Mucosa of rectum (tissue), 2 donors: ENCODE results near the gene ACADL.

ENCODE experiments used
- H3K27ac ChIP-seq, 2 donors: one replicate each; pipeline ENCODE4 v1.7.0; 2013; ENCODE audit warnings: inconsistent platforms in 2 of 2, low read depth in 2 of 2, low read length in 2 of 2
- H3K27me3 ChIP-seq, 2 donors: one replicate each; pipeline ENCODE4 v1.7.0; 2013; ENCODE audit warnings: low read length in 2 of 2; ENCODE audit not compliant: control insufficient read depth in 2 of 2, insufficient read depth in 2 of 2
- H3K36me3 ChIP-seq, 2 donors: one replicate each; pipeline ENCODE4 v1.7.0; 2013; ENCODE audit warnings: low read length in 2 of 2; ENCODE audit not compliant: control insufficient read depth in 2 of 2, insufficient read depth in 2 of 2
- H3K4me1 ChIP-seq, 2 donors: one replicate each; pipeline ENCODE4 v1.7.0; 2013; ENCODE audit warnings: low read length in 2 of 2, mild to moderate bottlenecking in 1 of 2; ENCODE audit not compliant: control insufficient read depth in 2 of 2, insufficient read depth in 2 of 2
- H3K4me3 ChIP-seq, 2 donors: one replicate each; pipeline ENCODE4 v1.7.0; 2013; ENCODE audit warnings: low read length in 2 of 2
- H3K9ac ChIP-seq, 2 donors: one replicate each; pipeline ENCODE4 v1.7.0; 2013; ENCODE audit warnings: low read length in 2 of 2, low read depth in 1 of 2, mild to moderate bottlenecking in 1 of 2
- H3K9me3 ChIP-seq, 2 donors: one replicate each; pipeline ENCODE4 v1.7.0; 2013; ENCODE audit warnings: low read length in 2 of 2; ENCODE audit not compliant: control insufficient read depth in 2 of 2
- donor health status: healthy.
- donor health status: Normal muscosa, but diverticular disease.

The ACADL gene

DNA sequence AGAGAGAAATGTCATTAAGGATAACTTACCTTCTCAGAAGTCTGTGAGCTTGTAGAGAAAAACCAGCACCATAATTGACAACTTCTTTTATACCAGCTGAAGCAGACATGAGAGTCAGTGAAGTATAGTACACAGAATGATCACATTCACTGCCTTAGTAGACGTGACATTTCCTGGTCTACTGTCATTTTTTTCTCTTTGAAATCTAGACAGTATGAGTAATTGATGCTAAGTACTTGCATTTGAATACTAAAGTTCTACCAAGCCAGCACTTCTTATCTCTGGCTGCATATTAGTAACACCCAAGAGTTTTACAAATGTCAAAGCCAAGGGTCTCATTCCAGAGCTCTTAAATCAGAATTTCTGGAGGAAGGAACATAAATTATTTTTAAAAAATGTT is 25.4 kb upstream of the ACADL start:
- no peaks in the 10 kb centered on the region for H3K9me3 ChIP-seq
- H3K36me3 ChIP-seq: no peaks in the 10 kb centered on the region
- no peaks in the 10 kb centered on the region for H3K27me3 ChIP-seq
- H3K9ac ChIP-seq: no peak overlapping the region
- H3K27ac ChIP-seq: no peak overlapping the region
- no peak overlapping the region for H3K4me3 ChIP-seq
- no peaks in the 10 kb centered on the region for H3K4me1 ChIP-seq

DNA sequence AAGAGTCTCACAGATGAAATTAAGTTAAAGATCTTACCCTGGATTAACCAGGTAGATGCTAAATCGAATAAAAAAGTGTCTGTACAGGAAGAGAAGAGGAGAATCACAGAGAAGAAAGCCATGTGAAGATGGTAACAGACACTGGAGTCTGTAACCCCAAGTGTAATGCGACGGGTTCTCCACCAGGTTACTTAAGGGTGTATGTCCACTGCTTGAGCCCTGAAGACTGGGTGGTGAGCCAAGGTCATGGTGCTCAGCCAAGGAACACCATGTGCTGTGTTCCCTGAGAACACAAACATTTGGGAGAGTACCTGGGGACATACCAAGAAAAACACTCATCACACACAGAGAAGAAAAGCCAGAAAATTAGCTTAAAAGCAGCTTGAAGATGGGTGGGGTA is 8.2 kb upstream of the ACADL start:
- no peaks in the 10 kb centered on the region for H3K36me3 ChIP-seq
- no peak overlapping the region for H3K9ac ChIP-seq
- H3K4me1 ChIP-seq: no peaks in the 10 kb centered on the region
- peaks cover 0 to 3% of the 10 kb centered on the region in 2 donors for H3K27me3 ChIP-seq
- H3K9me3 ChIP-seq: no peaks in the 10 kb centered on the region
- H3K4me3 ChIP-seq: no peak overlapping the region
- H3K27ac ChIP-seq: no peak overlapping the region

DNA sequence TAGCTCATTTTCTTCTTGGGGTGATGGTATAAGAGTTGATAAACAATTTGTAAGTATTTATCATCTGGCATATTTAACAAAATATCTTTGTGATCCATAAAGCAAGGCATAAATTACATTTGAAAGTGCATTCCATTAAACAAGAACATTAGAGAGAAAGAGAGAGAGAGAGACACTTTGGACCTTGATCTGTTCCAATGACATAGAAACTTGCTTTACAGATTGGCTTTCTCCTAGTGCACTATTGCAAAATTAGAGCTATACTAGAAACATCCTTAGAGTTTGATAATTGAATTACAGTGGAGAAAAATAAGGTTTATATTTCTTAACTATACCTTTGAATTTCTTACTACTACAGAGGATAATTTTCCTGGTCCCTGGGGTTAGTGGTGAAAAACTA is 5.7 kb upstream of the ACADL start:
- Histone ChIP-seq H3K36me3 (no peaks in the 10 kb centered on the region), H3K9me3 (no peaks in the 10 kb centered on the region), H3K27me3 (peaks cover 4 to 6% of the 10 kb centered on the region in 2 donors), H3K27ac (no peak overlapping the region), H3K4me3 (no peak overlapping the region), H3K4me1 (no peaks in the 10 kb centered on the region), H3K9ac (no peak overlapping the region)

DNA sequence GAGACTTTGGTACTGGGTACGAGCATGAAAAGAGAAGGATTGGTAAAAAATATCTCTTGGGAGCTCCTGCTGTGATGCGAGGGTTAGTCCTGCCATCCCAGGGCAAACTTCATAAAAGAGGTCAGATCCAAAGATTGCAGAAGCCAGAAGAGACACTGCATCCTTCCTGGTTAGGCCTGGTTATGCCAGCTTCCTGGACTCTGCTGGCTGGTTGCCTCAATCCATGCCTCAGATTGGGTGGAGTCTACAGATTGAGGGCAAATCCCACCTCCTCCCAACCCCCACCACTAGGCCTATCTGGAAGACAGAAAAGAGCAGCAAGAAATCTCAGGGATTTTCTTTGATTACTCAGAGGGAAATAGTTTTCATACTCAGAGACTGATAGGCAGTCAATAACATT is 5.3 kb upstream of the ACADL start:
- Histone ChIP-seq H3K27ac (no peak overlapping the region), H3K4me3 (no peak overlapping the region), H3K9me3 (no peaks in the 10 kb centered on the region), H3K27me3 (peaks cover 4 to 9% of the 10 kb centered on the region in 2 donors), H3K9ac (no peak overlapping the region), H3K4me1 (no peaks in the 10 kb centered on the region), H3K36me3 (no peaks in the 10 kb centered on the region)

DNA sequence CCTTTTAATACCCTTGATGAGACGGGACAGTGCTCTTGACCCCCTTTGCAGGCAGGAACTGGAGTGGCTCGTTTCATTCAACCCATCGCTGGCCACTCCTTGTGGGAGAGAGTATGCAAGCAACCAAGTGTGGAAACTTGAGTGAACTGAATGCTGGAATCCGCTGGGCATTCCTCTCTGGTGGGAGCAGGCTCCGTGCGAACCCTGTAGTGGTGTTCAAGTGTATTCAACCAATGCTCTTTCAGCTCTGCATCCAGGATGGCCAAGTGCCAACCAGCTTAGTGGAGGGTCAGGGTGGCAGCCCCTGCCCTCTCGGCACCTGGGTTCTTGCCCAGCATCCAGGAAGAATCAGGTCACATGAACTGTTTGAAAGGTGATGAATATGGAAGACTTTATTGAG is 3.3 kb upstream of the ACADL start:
- Histone ChIP-seq H3K4me1 (peaks cover 2 to 4% of the 10 kb centered on the region in 2 donors), H3K4me3 (no peak overlapping the region), H3K9me3 (no peaks in the 10 kb centered on the region), H3K27me3 (peaks cover 14 to 15% of the 10 kb centered on the region in 2 donors), H3K9ac (no peak overlapping the region), H3K36me3 (no peaks in the 10 kb centered on the region), H3K27ac (no peak overlapping the region)

DNA sequence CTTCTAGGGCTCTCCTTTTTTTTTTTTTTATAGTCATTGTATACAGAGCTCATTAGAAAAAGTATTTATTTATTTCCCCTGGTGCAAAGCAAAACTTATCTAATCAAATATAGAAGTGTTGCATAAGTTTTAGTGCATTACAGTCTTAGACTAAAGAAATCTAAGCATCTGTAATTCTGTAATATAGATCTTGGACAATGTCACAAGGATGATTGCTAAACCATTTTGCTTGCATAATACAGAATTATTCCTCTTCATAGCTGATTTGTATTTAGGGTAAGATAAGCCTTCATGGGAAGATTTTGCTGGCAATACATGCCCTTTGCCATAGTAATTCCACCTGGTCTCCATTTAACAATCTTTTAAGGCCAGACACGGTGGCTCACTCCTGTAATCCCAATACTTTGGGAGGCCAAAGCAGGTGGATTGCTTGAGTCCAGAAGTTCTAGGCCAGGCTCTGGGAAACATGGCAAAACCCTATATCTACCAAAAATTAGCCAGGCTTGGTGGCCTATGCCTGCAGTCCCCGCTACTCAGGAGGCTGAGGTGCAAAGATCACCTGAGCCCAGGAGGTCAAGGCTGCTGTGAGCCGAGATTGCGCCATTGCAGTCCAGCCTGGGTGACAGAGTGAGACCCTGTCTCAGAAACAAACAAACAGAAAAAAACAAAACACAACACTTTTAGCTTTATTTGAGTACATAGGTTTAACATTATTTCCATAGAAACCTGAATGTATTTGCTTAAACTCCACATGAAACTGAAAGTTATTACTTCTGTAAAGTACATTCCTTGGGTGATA is 2.2 kb upstream of the ACADL start:
- no peak overlapping the region for H3K9ac ChIP-seq
- H3K4me1 ChIP-seq: peaks cover 2 to 4% of the 10 kb centered on the region in 2 donors
- peaks cover 15 to 16% of the 10 kb centered on the region in 2 donors for H3K27me3 ChIP-seq
- H3K36me3 ChIP-seq: no peaks in the 10 kb centered on the region
- H3K27ac ChIP-seq: no peak overlapping the region
- no peak overlapping the region for H3K4me3 ChIP-seq
- no peaks in the 10 kb centered on the region for H3K9me3 ChIP-seq

DNA sequence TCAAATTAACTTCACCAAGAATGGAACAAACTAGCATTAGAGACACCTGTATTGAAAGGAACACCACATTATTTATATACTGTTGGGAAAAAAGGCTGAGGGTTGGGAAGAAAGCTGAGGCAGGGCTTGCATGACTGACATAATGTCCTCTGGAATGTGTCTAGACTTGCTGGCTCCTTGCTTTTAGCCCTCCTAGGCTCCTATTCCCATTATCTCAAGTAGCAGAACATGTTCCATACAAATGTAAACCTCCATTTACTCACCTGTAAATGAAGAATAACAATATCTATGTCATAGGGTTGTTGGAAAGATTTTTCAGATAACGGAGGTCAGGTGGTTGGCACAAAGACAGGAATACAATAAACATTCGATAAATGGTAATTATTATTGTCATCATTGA is 976 bp upstream of the ACADL start:
- Histone ChIP-seq H3K4me3 (no peak overlapping the region), H3K27ac (no peak overlapping the region), H3K9me3 (no peaks in the 10 kb centered on the region), H3K4me1 (peaks cover 2 to 4% of the 10 kb centered on the region in 2 donors), H3K36me3 (no peaks in the 10 kb centered on the region), H3K9ac (no peak overlapping the region), H3K27me3 (peaks cover 15 to 16% of the 10 kb centered on the region in 2 donors)

DNA sequence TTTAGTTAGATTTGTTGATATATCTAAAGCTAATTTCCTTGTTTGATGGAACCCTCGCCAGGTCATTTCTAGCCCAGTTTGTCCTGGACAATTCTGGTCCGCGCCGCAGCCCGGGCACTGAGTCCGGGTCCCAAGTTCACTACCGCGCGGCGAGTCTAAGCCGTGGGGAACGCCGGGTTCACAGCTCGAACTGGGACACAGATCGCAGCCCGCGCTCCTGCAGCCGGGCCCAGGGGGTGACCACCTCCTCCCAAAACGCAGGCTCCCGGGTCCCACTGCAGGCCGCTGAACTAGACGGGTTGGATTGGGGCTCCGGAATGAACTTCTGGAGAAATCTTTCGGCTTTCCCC is 681 bp downstream of the ACADL start:
- Histone ChIP-seq H3K27me3 (peaks cover 15 to 20% of the 10 kb centered on the region in 2 donors), H3K4me3 (peak overlapping the region; percentile 41 to 65), H3K9ac (peak overlapping the region in 1 of 2 donors; percentile 33), H3K4me1 (peaks cover 2 to 4% of the 10 kb centered on the region in 2 donors), H3K27ac (no peak overlapping the region), H3K36me3 (no peaks in the 10 kb centered on the region), H3K9me3 (no peaks in the 10 kb centered on the region)

DNA sequence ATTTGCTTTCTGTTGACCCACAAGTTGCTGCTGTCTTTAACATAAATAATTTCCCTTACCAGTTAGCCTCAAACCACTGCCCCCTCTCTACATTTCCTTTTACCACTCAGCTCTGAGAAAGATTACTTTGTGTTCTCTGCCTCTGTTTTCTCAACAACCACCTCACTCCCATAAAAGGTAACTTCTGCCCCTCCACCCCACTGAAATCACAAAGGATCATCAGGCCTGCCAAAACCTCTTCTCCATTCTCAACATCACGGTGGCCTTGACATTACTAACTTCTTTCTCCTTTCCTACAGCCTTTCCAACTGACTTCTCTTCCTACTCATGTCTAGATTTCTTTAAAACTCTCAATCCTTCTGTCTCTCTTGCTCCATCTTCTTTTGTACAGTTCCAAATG is 10.1 kb downstream of the ACADL start:
- no peaks in the 10 kb centered on the region for H3K9me3 ChIP-seq
- no peak overlapping the region for H3K9ac ChIP-seq
- no peak overlapping the region for H3K4me3 ChIP-seq
- no peak overlapping the region for H3K27ac ChIP-seq
- no peaks in the 10 kb centered on the region for H3K4me1 ChIP-seq
- H3K36me3 ChIP-seq: no peaks in the 10 kb centered on the region
- no peaks in the 10 kb centered on the region for H3K27me3 ChIP-seq

DNA sequence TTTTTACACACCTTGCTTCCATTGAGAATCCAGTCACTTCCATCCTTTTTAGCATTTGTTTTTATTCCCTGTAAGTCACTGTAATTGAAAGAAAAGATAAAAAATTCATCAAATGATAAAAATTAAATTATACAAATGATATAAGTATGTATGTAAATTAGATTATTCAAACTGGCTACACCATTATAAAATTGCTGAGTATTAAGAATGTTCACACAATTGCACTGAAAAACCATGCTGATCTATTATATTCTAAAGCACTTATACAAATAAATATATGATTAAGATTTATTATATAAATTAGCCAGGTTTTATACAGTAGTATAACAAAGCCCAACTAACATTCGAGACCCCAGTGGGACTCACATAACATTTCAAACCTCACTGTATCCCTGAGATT is 15.1 kb downstream of the ACADL start:
- H3K36me3 ChIP-seq: no peaks in the 10 kb centered on the region
- no peaks in the 10 kb centered on the region for H3K27me3 ChIP-seq
- H3K4me1 ChIP-seq: no peaks in the 10 kb centered on the region
- no peaks in the 10 kb centered on the region for H3K9me3 ChIP-seq
- H3K27ac ChIP-seq: no peak overlapping the region
- H3K9ac ChIP-seq: no peak overlapping the region
- no peak overlapping the region for H3K4me3 ChIP-seq
